Gastroesophageal sphincter (tissue), 3 donors: Measurements from ENCODE around the gene TYW3.

Experiments used
- CTCF ChIP-seq, 4 experiments: fragments of 200-600 bp in 2 of 4; fragments of 450-650 bp in 2 of 4; sonication (generic) in 1 of 4; IDR thresholded peaks; one replicate each; pipeline ENCODE4 v1.5.1; 2017 to 2019; ENCODE audit warnings: antibody characterized with exemption in 4 of 4, mild to moderate bottlenecking in 2 of 4, moderate library complexity in 2 of 4
- POLR2A ChIP-seq, 2 donors: fragments of 450-650 bp; IDR thresholded peaks; one replicate each; pipeline ENCODE4 v1.6.1; 2017; ENCODE audit warnings: antibody characterized with exemption in 2 of 2, mild to moderate bottlenecking in 2 of 2, moderate library complexity in 1 of 2

- TF ChIP-seq CTCF (IDR thresholded peaks at IDR 0.05), result no peak
- no peak for TF ChIP-seq POLR2A (IDR thresholded peaks at IDR 0.05)
Observed at GRCh38 chr1:74780594-74780993, 47.6 kb downstream of the TYW3 start.
